Stimulated activated CD4-positive, alpha-beta T cell treated with anti-CD3 and anti-CD28 coated beads, Interleukin-12 subunit alpha, Interleukin-12 subunit beta, amount 100 ng/mL, for 48 hours (primary cell): Measurements from ENCODE around the gene SNX10.

ENCODE experiments used
- DNase-seq, 3 donors: peaks; one replicate each; pipeline ENCODE4 v3.0.0-alpha.2; 2020; ENCODE audit warnings: low read depth in 2 of 3, low spot score in 1 of 3

The SNX10 gene

GRCh38 chr7:26399736-26400135 is 108.1 kb downstream of the SNX10 start:
- no peak for DNase-seq

- no peak for DNase-seq
Measured at GRCh38 chr7:26403640-26404039, 112.0 kb downstream of the SNX10 start.

- DNase-seq, result no peak
Measured at GRCh38 chr7:26404189-26404996, 112.7 kb downstream of the SNX10 start.

GRCh38 chr7:26406433-26406832 is 114.8 kb downstream of the SNX10 start:
- no peak for DNase-seq

DNA sequence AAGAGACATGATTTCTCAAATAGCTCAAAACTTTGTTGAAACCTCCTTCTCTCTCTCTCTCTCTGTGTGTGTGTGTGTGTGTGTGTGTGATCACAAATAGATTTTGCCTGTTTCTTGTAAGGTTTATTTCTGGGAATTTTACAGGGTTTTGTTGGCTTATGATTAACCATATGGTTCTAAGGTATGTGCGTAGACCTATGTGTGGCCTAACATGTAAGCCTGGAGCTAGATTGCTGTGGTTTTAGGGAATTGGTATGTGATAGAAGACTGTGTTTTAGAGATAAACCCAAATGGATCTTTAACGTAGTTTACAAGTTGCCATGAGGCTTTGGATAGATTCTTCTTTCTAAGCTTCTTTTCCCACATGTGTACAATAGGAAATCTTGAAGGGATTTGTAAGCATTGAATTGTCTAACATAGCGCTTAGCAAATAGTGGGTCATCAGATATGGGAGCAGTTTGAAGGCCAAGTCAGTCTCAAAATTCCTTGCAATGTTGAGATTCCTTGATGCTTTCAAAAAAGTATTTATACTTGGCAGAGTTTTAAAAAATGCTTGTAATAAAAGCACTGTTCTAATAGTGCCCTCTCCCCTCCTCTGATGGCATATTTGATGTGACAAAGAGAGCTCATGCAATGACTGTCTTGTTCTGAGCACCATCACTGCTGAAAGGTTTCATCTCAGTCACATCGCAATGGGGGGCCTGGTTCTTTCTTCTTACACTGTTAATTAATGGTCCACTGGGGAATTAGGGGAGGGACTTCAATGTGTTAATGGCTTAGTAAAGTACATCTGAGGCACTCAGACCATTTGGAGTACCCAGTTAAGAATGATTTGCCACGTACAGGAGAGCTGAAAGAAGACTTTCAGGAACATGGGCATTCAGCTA is 118.2 kb downstream of the SNX10 start:
- DNase-seq, result no peak

DNA sequence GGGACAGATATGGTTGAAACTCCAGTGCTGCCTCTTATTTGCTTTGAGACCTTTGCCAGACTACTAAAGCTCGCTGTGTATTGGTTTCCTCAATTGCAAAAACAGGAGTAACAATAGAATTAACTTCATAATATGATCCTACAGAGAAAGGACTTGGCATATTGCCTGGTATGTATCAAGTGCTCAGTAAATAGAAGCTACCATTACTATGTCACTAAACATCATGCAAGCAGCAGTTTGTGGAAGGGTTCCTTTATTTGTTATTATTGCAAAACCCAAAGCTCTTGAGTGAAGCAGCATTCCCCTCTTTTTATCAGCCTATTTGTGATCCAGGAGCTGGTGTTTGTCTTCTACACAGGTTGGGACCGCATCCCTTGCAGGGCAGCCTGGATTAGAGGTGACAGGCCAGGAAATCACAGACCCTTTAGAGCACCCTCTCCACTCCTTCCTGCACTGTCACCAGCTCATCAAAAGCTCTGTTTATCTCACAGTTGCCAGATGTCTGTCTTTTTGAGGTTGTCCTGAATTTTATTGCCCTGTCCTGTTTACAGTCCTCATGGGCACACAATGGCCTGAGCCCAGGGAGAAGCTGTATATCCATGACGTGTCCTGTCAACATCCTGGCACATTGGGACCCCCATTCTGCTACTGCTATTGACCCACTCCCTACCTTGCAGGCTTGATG is 121.5 kb downstream of the SNX10 start:
- DNase-seq, result no peak

DNA sequence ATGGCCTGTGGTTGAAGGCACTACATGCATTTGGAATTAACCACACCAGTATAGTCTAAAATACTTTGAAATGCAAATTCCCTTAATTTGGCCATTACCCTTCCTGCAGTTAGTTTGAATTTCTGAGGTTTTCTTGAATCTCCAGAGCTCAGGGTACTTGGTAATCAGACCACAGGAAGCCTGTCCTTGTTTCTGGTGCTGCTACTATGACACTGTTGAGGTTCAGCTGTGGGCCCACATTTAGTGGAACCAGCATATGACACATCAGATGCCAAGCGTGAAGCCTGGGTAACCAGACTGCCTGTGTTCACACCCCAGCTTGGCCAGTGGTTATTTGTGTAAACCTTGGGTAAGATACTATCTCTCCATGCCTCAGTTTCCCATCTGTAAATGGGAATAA is 124.3 kb downstream of the SNX10 start:
- no peak for DNase-seq

DNA sequence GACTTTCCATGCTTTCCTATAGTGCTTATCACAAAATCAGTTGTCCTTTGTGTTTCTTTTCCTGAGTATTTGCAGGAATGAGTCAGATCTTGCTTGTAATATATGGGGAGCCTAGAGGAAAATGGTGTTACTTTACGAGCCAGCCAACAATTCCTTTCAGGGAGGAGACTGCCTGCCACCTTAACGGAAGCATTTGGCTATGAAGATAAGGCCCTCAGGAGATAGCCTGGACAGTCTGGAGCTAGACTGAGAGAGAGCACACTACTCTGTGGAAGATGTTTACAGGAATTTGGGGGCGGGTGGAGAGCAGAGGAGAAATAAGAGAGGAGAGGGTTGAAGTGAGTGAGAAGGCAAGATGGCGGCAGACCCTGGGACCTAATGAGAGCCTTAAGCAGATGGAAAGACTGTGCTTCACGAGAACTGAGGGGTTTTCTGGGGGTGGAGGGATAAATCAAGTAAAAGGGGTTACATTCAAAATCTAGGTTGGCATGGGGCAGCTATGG is 126.3 kb downstream of the SNX10 start:
- no peak for DNase-seq

- no peak for DNase-seq
Measured at GRCh38 chr7:26419198-26419597, 127.5 kb downstream of the SNX10 start.

- DNase-seq, result no peak
Measured at GRCh38 chr7:26420422-26421019, 128.9 kb downstream of the SNX10 start.

DNA sequence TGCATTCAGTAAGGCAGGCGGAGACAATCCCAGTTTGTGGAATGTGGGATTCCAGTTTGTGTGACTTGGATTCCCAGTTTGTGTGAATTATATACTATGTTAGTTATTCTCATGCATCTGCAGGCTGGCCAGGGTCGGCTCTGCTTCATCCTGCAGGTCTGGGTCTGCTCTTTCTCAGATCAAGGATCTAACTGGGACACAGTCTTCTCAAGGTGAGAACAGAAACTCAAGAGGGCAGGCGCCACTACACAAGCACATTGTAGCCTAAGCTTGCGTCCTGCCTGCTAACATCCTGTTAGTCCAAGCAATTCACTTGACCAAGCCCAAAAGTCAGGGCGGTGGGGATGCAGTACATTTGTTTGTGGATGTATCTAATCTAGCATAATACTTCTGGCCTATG is 131.1 kb downstream of the SNX10 start:
- DNase-seq, result no peak

GRCh38 chr7:26423436-26423835 is 131.8 kb downstream of the SNX10 start:
- no peak for DNase-seq
